ENCODE measurements around the gene CD86.

Gene CD86

GRCh38 chr3:122060040-122060698 is 5.0 kb downstream of the CD86 start:
- DNase-seq = no peak

- no peak for DNase-seq
Measured at GRCh38 chr3:122063908-122064307, 8.7 kb downstream of the CD86 start.

GRCh38 chr3:122064326-122064725 is 9.2 kb downstream of the CD86 start:
- DNase-seq = no peak

- DNase-seq = no peak
Measured at GRCh38 chr3:122066331-122067213, 11.4 kb downstream of the CD86 start.

- DNase-seq = no peak
Measured at GRCh38 chr3:122067214-122067550, 12.0 kb downstream of the CD86 start.

- no peak for DNase-seq
Measured at GRCh38 chr3:122067588-122068240, 12.6 kb downstream of the CD86 start.

- DNase-seq = no peak
Measured at GRCh38 chr3:122074621-122075265, 19.6 kb downstream of the CD86 start.

GRCh38 chr3:122076491-122077292 is 21.5 kb downstream of the CD86 start:
- no peak for DNase-seq

GRCh38 chr3:122077293-122078234 is 22.4 kb downstream of the CD86 start:
- no peak for DNase-seq

GRCh38 chr3:122078235-122078935 is 23.2 kb downstream of the CD86 start:
- no peak for DNase-seq

GRCh38 chr3:122079524-122080206 is 24.5 kb downstream of the CD86 start:
- no peak for DNase-seq

- no peak for DNase-seq
Measured at GRCh38 chr3:122080207-122080587, 25.0 kb downstream of the CD86 start.

GRCh38 chr3:122081543-122082247 is 26.5 kb downstream of the CD86 start:
- DNase-seq = no peak

- DNase-seq = no peak
Measured at GRCh38 chr3:122082357-122082756, 27.2 kb downstream of the CD86 start.

GRCh38 chr3:122084799-122085198 is 29.6 kb downstream of the CD86 start:
- no peak for DNase-seq

GRCh38 chr3:122085673-122086072 is 30.5 kb downstream of the CD86 start:
- DNase-seq = no peak

- DNase-seq = no peak
Measured at GRCh38 chr3:122088531-122088930, 33.4 kb downstream of the CD86 start.

- no peak for DNase-seq
Measured at GRCh38 chr3:122091602-122092295, 36.6 kb downstream of the CD86 start.

Data from NCI-H146 (cell line).